Loucy (cell line): ENCODE results near the gene MEF2A.

Source experiments
- CTCF ChIP-seq: fragments of 200-600 bp; sonication (generic); conservative IDR thresholded peaks from 2 replicates; pipeline ENCODE4 v1.5.1; 2014; ENCODE audit warnings: mild to moderate bottlenecking, antibody characterized with exemption, low read length
- EZH2phosphoT487 ChIP-seq: fragments of 200-600 bp; IDR thresholded peaks from 2 replicates; pipeline ENCODE4 v1.6.1; 2018; ENCODE audit warnings: antibody characterized with exemption, mild to moderate bottlenecking, moderate library complexity, borderline replicate concordance

GRCh38 chr15:99628374-99629001 is 62.7 kb downstream of the MEF2A start:
- no peak for TF ChIP-seq CTCF
- TF ChIP-seq EZH2phosphoT487: no peak
